GM19023 (cell line): Measurements from ENCODE around the gene TMF1.

Experiments used
- ATAC-seq: cut with Tn5 transposase; IDR thresholded peaks from one replicate; pipeline ENCODE4 v1.9.1; 2021; ENCODE audit warnings: mild to moderate bottlenecking, moderate library complexity; ENCODE audit not compliant: unreplicated experiment

The TMF1 gene

GRCh38 chr3:69016102-69016501, 36.0 kb downstream of the TMF1 start:
- no peak for ATAC-seq

GRCh38 chr3:69014022-69014580, 38.0 kb downstream of the TMF1 start:
- no peak for ATAC-seq

- ATAC-seq = peak; percentile 83
Observed at GRCh38 chr3:69013253-69014021, 38.7 kb downstream of the TMF1 start, which contains the start of gene EOGT. TSS of gene EOGT (minus strand) at chr3:69013684. CDS start at chr3:69009846, 3,838 bp downstream.

- ATAC-seq = peak; percentile 51
Observed at GRCh38 chr3:69012800-69013252, 39.3 kb downstream of the TMF1 start.

- ATAC-seq = no peak
Observed at GRCh38 chr3:69012100-69012799, 39.9 kb downstream of the TMF1 start.

GRCh38 chr3:69011096-69011730, 40.9 kb downstream of the TMF1 start:
- no peak for ATAC-seq

- no peak for ATAC-seq
Observed at GRCh38 chr3:69009559-69010410, 42.3 kb downstream of the TMF1 start.

- no peak for ATAC-seq
Observed at GRCh38 chr3:69008980-69009379, 43.2 kb downstream of the TMF1 start.

GRCh38 chr3:69005791-69006482, 46.2 kb downstream of the TMF1 start:
- no peak for ATAC-seq

- no peak for ATAC-seq
Observed at GRCh38 chr3:69005071-69005790, 46.9 kb downstream of the TMF1 start.

GRCh38 chr3:69004138-69004537, 48.0 kb downstream of the TMF1 start:
- ATAC-seq = no peak

GRCh38 chr3:68999605-69000004, 52.5 kb downstream of the TMF1 start:
- ATAC-seq = no peak

GRCh38 chr3:68999158-68999557, 53.0 kb downstream of the TMF1 start:
- no peak for ATAC-seq

GRCh38 chr3:68997887-68998286, 54.2 kb downstream of the TMF1 start:
- no peak for ATAC-seq

- no peak for ATAC-seq
Observed at GRCh38 chr3:68996356-68996995, 55.7 kb downstream of the TMF1 start.

GRCh38 chr3:68988740-68989139, 63.4 kb downstream of the TMF1 start:
- ATAC-seq = no peak

- ATAC-seq = no peak
Observed at GRCh38 chr3:68987322-68987721, 64.8 kb downstream of the TMF1 start.

GRCh38 chr3:68986496-68987208, 65.5 kb downstream of the TMF1 start:
- ATAC-seq = no peak
